Measurements from ENCODE around the gene HTT-AS. TPM values are rescaled to one million over a fixed set of nuclear protein-coding genes. Genes with fewer than 3 reads are reported as not detected.

The HTT-AS gene
- total and polyA plus RNA-seq, 8 donors, result not detected

- H3K9me3 ChIP-seq, result no peaks in the 10 kb centered on the region
- peaks cover 0 to 6% (median 0%) of the 10 kb centered on the region in 3 donors for H3K36me3 ChIP-seq
- H3K4me1 ChIP-seq, result no peaks in the 10 kb centered on the region
- no peak overlapping the region for H3K4me3 ChIP-seq
- no peaks in the 10 kb centered on the region for H3K27me3 ChIP-seq
- no peak for ATAC-seq
- TF ChIP-seq, protein P1, sequence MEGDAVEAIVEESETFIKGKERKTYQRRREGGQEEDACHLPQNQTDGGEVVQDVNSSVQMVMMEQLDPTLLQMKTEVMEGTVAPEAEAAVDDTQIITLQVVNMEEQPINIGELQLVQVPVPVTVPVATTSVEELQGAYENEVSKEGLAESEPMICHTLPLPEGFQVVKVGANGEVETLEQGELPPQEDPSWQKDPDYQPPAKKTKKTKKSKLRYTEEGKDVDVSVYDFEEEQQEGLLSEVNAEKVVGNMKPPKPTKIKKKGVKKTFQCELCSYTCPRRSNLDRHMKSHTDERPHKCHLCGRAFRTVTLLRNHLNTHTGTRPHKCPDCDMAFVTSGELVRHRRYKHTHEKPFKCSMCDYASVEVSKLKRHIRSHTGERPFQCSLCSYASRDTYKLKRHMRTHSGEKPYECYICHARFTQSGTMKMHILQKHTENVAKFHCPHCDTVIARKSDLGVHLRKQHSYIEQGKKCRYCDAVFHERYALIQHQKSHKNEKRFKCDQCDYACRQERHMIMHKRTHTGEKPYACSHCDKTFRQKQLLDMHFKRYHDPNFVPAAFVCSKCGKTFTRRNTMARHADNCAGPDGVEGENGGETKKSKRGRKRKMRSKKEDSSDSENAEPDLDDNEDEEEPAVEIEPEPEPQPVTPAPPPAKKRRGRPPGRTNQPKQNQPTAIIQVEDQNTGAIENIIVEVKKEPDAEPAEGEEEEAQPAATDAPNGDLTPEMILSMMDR (IDR thresholded peaks at IDR 0.05), result no peak
- DNase-seq, result no peak
- no peak overlapping the region for H3K27ac ChIP-seq
- no peak for FAIRE-seq
- intact Hi-C loops (cut with DNase I), result no loop called here
- WGBS, 2 donors, result 88 to 89% methylated on average over 6 of the region's 6 CpGs
Observed at GRCh38 chr4:3082925-3083515, 8.7 kb upstream of the HTT-AS start.

DNA sequence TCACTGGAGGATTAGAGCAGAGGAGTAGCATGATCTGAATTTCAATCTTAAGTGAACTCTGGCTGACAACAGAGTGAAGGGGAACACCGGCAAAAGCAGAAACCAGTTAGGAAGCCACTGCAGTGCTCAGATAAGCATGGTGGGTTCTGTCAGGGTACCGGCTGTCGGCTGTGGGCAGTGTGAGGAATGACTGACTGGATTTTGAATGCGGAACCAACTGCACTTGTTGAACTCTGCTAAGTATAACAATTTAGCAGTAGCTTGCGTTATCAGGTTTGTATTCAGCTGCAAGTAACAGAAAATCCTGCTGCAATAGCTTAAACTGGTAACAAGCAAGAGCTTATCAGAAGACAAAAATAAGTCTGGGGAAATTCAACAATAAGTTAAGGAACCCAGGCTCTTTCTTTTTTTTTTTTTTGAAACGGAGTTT, 5.4 kb upstream of the HTT-AS start:
- peaks cover 6 to 13% (median 7%) of the 10 kb centered on the region in 3 donors for H3K4me1 ChIP-seq
- intact Hi-C loops (cut with DNase I), result no loop called here
- DNase-seq (no peak), FAIRE-seq (no peak), ATAC-seq (no peak)
- 85 to 93% methylated on average over 6 of the region's 6 CpGs for WGBS, 2 donors
- no peaks in the 10 kb centered on the region for H3K36me3 ChIP-seq
- no peak overlapping the region for H3K4me3 ChIP-seq
- TF ChIP-seq, protein P1 (IDR thresholded peaks at IDR 0.05), result no peak
- no peaks in the 10 kb centered on the region for H3K9me3 ChIP-seq
- H3K27ac ChIP-seq, result no peak overlapping the region
- H3K27me3 ChIP-seq, result no peaks in the 10 kb centered on the region

- Histone ChIP-seq H3K36me3 (no peaks in the 10 kb centered on the region), H3K27ac (no peak overlapping the region), H3K9me3 (no peaks in the 10 kb centered on the region), H3K27me3 (no peaks in the 10 kb centered on the region), H3K4me3 (no peak overlapping the region), H3K4me1 (peaks cover 6 to 13% (median 7%) of the 10 kb centered on the region in 3 donors)
- WGBS, 2 donors, result 85% methylated on average over 2 of the region's 2 CpGs
- intact Hi-C loops (cut with DNase I), result no loop called here
- ATAC-seq (no peak), DNase-seq (no peak), FAIRE-seq (no peak)
- TF ChIP-seq, protein P1 (IDR thresholded peaks at IDR 0.05), result no peak
Observed at GRCh38 chr4:3077796-3078195, 3.5 kb upstream of the HTT-AS start.

DNA sequence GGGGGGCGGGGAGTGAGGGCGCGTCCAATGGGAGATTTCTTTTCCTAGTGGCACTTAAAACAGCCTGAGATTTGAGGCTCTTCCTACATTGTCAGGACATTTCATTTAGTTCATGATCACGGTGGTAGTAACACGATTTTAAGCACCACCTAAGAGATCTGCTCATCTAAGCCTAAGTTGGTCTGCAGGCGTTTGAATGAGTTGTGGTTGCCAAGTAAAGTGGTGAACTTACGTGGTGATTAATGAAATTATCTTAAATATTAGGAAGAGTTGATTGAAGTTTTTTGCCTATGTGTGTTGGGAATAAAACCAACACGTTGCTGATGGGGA, 1.3 kb upstream of the HTT-AS start:
- 0 to 1% methylated on average over 7 to 8 of the region's 8 CpGs for WGBS, 2 donors
- intact Hi-C loops (cut with DNase I), result no loop called here
- no peaks in the 10 kb centered on the region for H3K27me3 ChIP-seq
- no peak for ATAC-seq
- H3K4me1 ChIP-seq, result peaks cover 6 to 13% (median 7%) of the 10 kb centered on the region in 3 donors
- H3K36me3 ChIP-seq, result no peaks in the 10 kb centered on the region
- TF ChIP-seq, protein P1 (IDR thresholded peaks at IDR 0.05), result no peak
- FAIRE-seq, result no peak
- H3K27ac ChIP-seq, result peak overlapping the region in 2 of 4 donors; percentile 81 to 83
- no peaks in the 10 kb centered on the region for H3K9me3 ChIP-seq
- no peak for DNase-seq
- peak overlapping the region in 3 of 4 donors; percentile 69 to 86 (median 77) for H3K4me3 ChIP-seq

- intact Hi-C loops (cut with DNase I), result no loop called here
- H3K36me3 ChIP-seq, result no peaks in the 10 kb centered on the region
- peak in 3 of 4 donors; percentile 0 to 4 (median 0) for ATAC-seq
- no peaks in the 10 kb centered on the region for H3K27me3 ChIP-seq
- H3K4me3 ChIP-seq, result peak overlapping the region; percentile 67 to 86 (median 73)
- DNase-seq, result peak; percentile 39 to 80 (median 66)
- H3K9me3 ChIP-seq, result no peaks in the 10 kb centered on the region
- peak overlapping the region; percentile 58 to 83 (median 72) for H3K27ac ChIP-seq
- WGBS, 2 donors, result 0% methylated on average over 33 to 60 of the region's 60 CpGs
- H3K4me1 ChIP-seq, result peaks cover 6 to 13% (median 7%) of the 10 kb centered on the region in 3 donors
- TF ChIP-seq, protein P1 (IDR thresholded peaks at IDR 0.05), result no peak
- FAIRE-seq, result no peak
Observed at GRCh38 chr4:3074846-3075651, 711 bp upstream of the HTT-AS start.
